GM12878 (cell line): Measurements from ENCODE around the gene CA9. TPM values are rescaled to one million over a fixed set of nuclear protein-coding genes. Genes with fewer than 3 reads are reported as not detected.
A peak's percentile ranks its signal among the peaks of the same experiment; 100 is the strongest.

Experiments
- ATAC-seq: fragments of 200-7000 bp; cut with Tn5 transposase; 3 replicates; pipeline ENCODE4 v1.9.1; 2020; ENCODE audit warnings: mild to moderate bottlenecking, moderate library complexity
- BruUV-seq: library from RNA; stranded (reverse); fragments of 400-500 nt; replicated peaks from 2 replicates; lab custom pipeline; 2021; lab: Mats Ljungman, UMichigan
- CTCF ChIA-PET: fragments of 300-600 bp; sonication (Branson Sonifier 250); formaldehyde crosslinking; extraction: SDS; loops from one replicate; lab custom pipeline; 2021; ENCODE audit warnings: inconsistent platforms; lab: Yijun Ruan, JAX
- POLR2A ChIA-PET: fragments of 350-600 bp; formaldehyde crosslinking; extraction: SDS; loops from one replicate; lab custom pipeline; 2021; ENCODE audit warnings: inconsistent platforms; lab: Charles Lee
- RAD21 ChIA-PET: fragments of 300-600 bp; sonication (Branson Sonifier 250); formaldehyde crosslinking; loops from one replicate; lab custom pipeline; 2023; ENCODE audit warnings: antibody characterized with exemption; ENCODE audit not compliant: unreplicated experiment; lab: Charles Lee
- SMC1A ChIA-PET: fragments of 300-600 bp; sonication (Branson Sonifier 250); formaldehyde crosslinking; loops from one replicate; lab custom pipeline; 2023; ENCODE audit not compliant: unreplicated experiment, uncharacterized antibody; lab: Charles Lee
- DNase-seq: peaks from one replicate; pipeline ENCODE4 v3.0.0-alpha.2; 2011; ENCODE audit warnings: low read depth, low spot score
- FAIRE-seq: peaks from 3 replicates; lab custom pipeline; 2011; peaks lifted over from hg19 to GRCh38; lab: Jason Lieb, UNC
- H2AFZ ChIP-seq: 2 replicates; pipeline ENCODE4 v1.6.0; 2011; ENCODE audit warnings: low read depth, low read length, control low read depth; ENCODE audit not compliant: control insufficient read depth
- H3K27ac ChIP-seq: 2 replicates; pipeline ENCODE4 v1.5.1; 2011; ENCODE audit warnings: control low read depth; ENCODE audit not compliant: control insufficient read depth, insufficient read depth
- H3K27me3 ChIP-seq, 2 experiments: replicated peaks in 1 of 2; 2 replicates each; pipeline versions ENCODE4 v1.6.0 to v1.6.1; 2011; ENCODE audit warnings: low read length in 1 of 2; ENCODE audit not compliant: control insufficient read depth in 2 of 2, insufficient read depth in 2 of 2
- H3K36me3 ChIP-seq, 2 experiments: 2 replicates each; pipeline ENCODE4 v1.5.1; 2011; ENCODE audit warnings: low read length in 1 of 2; ENCODE audit not compliant: control insufficient read depth in 2 of 2, insufficient read depth in 2 of 2
- H3K4me1 ChIP-seq: 2 replicates; pipeline ENCODE4 v1.6.1; 2011; ENCODE audit warnings: mild to moderate bottlenecking, low read length, moderate library complexity, mixed read lengths; ENCODE audit not compliant: control insufficient read depth, insufficient read depth
- H3K4me2 ChIP-seq: 2 replicates; pipeline ENCODE4 v1.6.0; 2011; ENCODE audit warnings: control low read depth; ENCODE audit not compliant: control insufficient read depth, insufficient read depth
- H3K4me3 ChIP-seq: fragments of 200-600 bp; sonication (generic); 2 replicates; pipeline ENCODE4 v1.5.1; 2016
- H3K79me2 ChIP-seq: 2 replicates; pipeline ENCODE4 v1.6.0; 2011; ENCODE audit warnings: low read length; ENCODE audit not compliant: control insufficient read depth, insufficient read depth
- H3K9ac ChIP-seq: 2 replicates; pipeline ENCODE4 v1.8.0; 2011; ENCODE audit warnings: low read length, control low read depth, mixed read lengths; ENCODE audit not compliant: control insufficient read depth, insufficient read depth
- H3K9me3 ChIP-seq: replicated peaks from 3 replicates; pipeline ENCODE4 v1.5.1; 2011; ENCODE audit warnings: mild to moderate bottlenecking, low read length; ENCODE audit not compliant: control insufficient read depth, insufficient read depth
- H4K20me1 ChIP-seq: 2 replicates; pipeline ENCODE4 v1.6.0; 2011; ENCODE audit not compliant: control insufficient read depth, insufficient read depth
- CEBPB ChIP-seq, 2 experiments: fragments of 150-350 bp in 1 of 2; IDR thresholded peaks; 2 replicates each; pipeline ENCODE4 v1.6.1; 2012 to 2014; ENCODE audit warnings: low read depth in 2 of 2, low read length in 2 of 2, borderline replicate concordance in 1 of 2, inconsistent platforms in 1 of 2
- GATAD2B ChIP-seq: fragments of 450-650 bp; conservative IDR thresholded peaks from 2 replicates; pipeline ENCODE4 v1.6.1; 2017; ENCODE audit warnings: low read depth, mild to moderate bottlenecking, moderate library complexity
- IKZF1 ChIP-seq: fragments of 450-650 bp; conservative IDR thresholded peaks from 2 replicates; pipeline ENCODE4 v1.6.1; 2017; ENCODE audit warnings: antibody characterized with exemption, mild to moderate bottlenecking
- KLF5 ChIP-seq: fragments of 450-650 bp; IDR thresholded peaks from 2 replicates; pipeline ENCODE4 v1.6.1; 2014; ENCODE audit warnings: mild to moderate bottlenecking; ENCODE audit not compliant: partially characterized antibody
- MEF2B ChIP-seq: fragments of 450-650 bp; IDR thresholded peaks from 2 replicates; pipeline ENCODE4 v1.6.1; 2018; ENCODE audit warnings: mild to moderate bottlenecking, moderate library complexity; ENCODE audit not compliant: partially characterized antibody, poor library complexity, severe bottlenecking
- TCF12 ChIP-seq: IDR thresholded peaks from 2 replicates; pipeline ENCODE4 v1.6.1; 2011; ENCODE audit warnings: low read depth, mild to moderate bottlenecking, low read length
- WGBS: methylation state at CpG from one replicate; pipeline ENCODE4 v1.1.6; 2016; ENCODE audit warnings: low lambda C conversion rate; ENCODE audit not compliant: insufficient replicate concordance, insufficient coverage; ENCODE audit errors: missing lambda C conversion rate; 5-methylcytosine and 5-hydroxymethylcytosine counted together
- in situ Hi-C: fragments of 300-500 bp; cut with MboI; formaldehyde crosslinking; loops from 9 replicates; pipeline ENCODE4 v1.14.3; 2018; ENCODE audit warnings: mixed read lengths
- intact Hi-C: fragments of 100-400 bp; cut with micrococcal nuclease; formaldehyde crosslinking; loops from one replicate; pipeline ENCODE4 v1.14.2; 2022; ENCODE audit not compliant: unreplicated experiment
- polyA plus RNA-seq, 11 experiments: library from polyadenylated mRNA; depleted of rRNA in 4 of 11; unstranded in 6 of 11; stranded (reverse) in 5 of 11; fragments of >200 nt; fragmentation: Nextera tagmentation in 4 of 11; fragmentation: Illumina TruSeq in 1 of 11; extraction: Ambion mirVana in 4 of 11; extraction: Trizol in 1 of 11; gene quantifications; 1 replicate in 1 of 11; 2 replicates in 10 of 11; pipeline versions ENCODE4 v1.2.1 to v1.2.3, GENCODE V29; 2011 to 2016; ENCODE audit warnings: inconsistent platforms in 2 of 11, missing spikeins in 2 of 11, low read depth in 1 of 11
- total RNA-seq, 4 experiments: library from RNA; depleted of rRNA in 3 of 4; stranded (reverse); fragments of >200 nt in 3 of 4; fragmentation: Illumina TruSeq in 1 of 4; extraction: Trizol in 1 of 4; gene quantifications; 2 replicates each; pipeline versions ENCODE4 v1.2.1 to v1.2.3, GENCODE V29; 2013 to 2021
- TF ChIP-seq, protein P1 (sequence below): fragments of 450-650 bp; IDR thresholded peaks from 2 replicates; pipeline ENCODE4 v1.6.1; 2016; ENCODE audit warnings: mild to moderate bottlenecking
- TF ChIP-seq, protein P2 (sequence below): IDR thresholded peaks from 2 replicates; pipeline ENCODE4 v1.6.1; 2011; ENCODE audit warnings: mild to moderate bottlenecking, low read depth, low read length, moderate library complexity; ENCODE audit not compliant: insufficient replicate concordance

CA9 gene
- total and polyA plus RNA-seq, 10 of the 15 experiments (the other 5 are each of a cell fraction or from before 2014, with no cell fraction given) = 0.53 to 6.6 (median 1.2) TPM

DNA sequence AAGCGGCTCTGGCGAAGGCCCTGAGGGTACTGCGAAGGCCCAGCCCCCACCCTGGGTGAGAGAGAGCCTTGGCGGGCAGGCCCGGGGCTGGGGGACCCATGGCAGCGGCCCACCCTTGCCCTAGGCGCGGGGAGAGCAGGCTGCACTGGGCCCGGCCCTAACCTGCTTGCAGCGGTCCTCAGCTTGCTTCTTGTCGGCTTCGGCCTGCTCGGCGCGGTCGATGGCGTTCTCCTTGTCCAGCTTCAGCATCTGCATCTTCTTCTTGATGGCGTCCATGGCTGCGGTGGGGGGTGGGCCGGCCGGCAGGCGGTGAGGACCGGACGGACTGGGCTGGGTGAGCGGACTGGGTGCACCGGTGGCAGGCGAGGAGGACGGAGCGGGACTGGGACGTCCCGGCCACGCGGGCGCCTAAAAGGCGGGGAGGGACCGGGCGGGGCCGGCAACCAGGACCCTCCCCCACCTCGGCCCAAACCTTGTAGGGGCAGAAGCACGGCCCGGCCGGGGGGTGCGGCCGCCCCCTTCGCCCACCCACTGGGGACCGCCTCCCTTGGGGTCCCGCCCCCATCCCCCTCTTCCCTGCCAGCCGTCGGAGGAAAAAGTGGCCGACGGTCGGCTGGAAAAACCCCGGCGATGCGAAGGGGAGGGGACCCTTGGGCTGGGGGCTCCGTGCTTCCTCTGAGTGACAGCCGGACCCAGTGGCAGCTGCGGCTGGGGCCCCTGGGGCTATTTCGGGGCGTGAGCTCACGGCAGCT, 16.0 kb downstream of the CA9 start, which contains the start of gene TPM2:
Gene TPM2, minus strand, starts transcription at position 384 of the 752 bp plus-strand sequence. Its CDS starts 108 bp downstream, at position 276.
- POLR2A ChIA-PET = interaction anchor here (0.6 to 2.7 kb wide), 7 partner anchors 18 to 73 kb away, joined by 3 to 13 read pairs (median 4); no protein-coding TSS in a partner anchor
- peak within 1 kb of the TSS; percentile 53 for H3K9ac ChIP-seq
- H3K4me3 ChIP-seq = peak within 1 kb of the TSS; percentile 87
- peak; percentile 30 for ATAC-seq
- CTCF ChIA-PET = interaction anchor here (0.9 to 15.2 kb wide), 6 partner anchors 28 to 86 kb away, joined by 3 to 227 read pairs (median 5); partner anchors contain the start of genes ARHGEF39, CCDC107 and RMRP
- FAIRE-seq = no peak
- no peaks in the 10 kb centered on the region for H4K20me1 ChIP-seq
- H3K36me3 ChIP-seq = no peaks in the 10 kb centered on the region
- RAD21 ChIA-PET = interaction anchor here (1.5 to 2.0 kb wide), 2 partner anchors 25 to 42 kb away, joined by 5 to 7 read pairs; no protein-coding TSS in a partner anchor
- SMC1A ChIA-PET = interaction anchor here (1.4 kb wide), 1 partner anchor 38 kb away, joined by 4 read pairs; no protein-coding TSS in a partner anchor
- TF ChIP-seq GATAD2B = 0 out of 2 replicates have a peak, but pooled peaks have one; percentile 3
- no peak for TF ChIP-seq KLF5
- peak; percentile 44 for TF ChIP-seq IKZF1
- TF ChIP-seq, protein P1, sequence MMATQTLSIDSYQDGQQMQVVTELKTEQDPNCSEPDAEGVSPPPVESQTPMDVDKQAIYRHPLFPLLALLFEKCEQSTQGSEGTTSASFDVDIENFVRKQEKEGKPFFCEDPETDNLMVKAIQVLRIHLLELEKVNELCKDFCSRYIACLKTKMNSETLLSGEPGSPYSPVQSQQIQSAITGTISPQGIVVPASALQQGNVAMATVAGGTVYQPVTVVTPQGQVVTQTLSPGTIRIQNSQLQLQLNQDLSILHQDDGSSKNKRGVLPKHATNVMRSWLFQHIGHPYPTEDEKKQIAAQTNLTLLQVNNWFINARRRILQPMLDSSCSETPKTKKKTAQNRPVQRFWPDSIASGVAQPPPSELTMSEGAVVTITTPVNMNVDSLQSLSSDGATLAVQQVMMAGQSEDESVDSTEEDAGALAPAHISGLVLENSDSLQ = peak; percentile 89
- TF ChIP-seq MEF2B = peak; percentile 48
- TF ChIP-seq CEBPB (IDR thresholded peaks at IDR 0.05; ENCODE audit: borderline replicate concordance in 1 of 2, low read depth in 2 of 2, low read length in 2 of 2) = no peak
- TF ChIP-seq, protein P2, sequence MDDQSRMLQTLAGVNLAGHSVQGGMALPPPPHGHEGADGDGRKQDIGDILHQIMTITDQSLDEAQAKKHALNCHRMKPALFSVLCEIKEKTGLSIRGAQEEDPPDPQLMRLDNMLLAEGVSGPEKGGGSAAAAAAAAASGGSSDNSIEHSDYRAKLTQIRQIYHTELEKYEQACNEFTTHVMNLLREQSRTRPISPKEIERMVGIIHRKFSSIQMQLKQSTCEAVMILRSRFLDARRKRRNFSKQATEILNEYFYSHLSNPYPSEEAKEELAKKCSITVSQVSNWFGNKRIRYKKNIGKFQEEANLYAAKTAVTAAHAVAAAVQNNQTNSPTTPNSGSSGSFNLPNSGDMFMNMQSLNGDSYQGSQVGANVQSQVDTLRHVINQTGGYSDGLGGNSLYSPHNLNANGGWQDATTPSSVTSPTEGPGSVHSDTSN = peak; percentile 68
- peak; percentile 16; the same call in 1 of the 2 replicates for TF ChIP-seq TCF12
- WGBS = 70% methylated on average over 33 of the region's 61 CpGs
- no TSS peak for BruUV-seq
- H3K27ac ChIP-seq = no peak within 1 kb of the TSS
- in situ Hi-C loops = no loop called here
- no peaks in the 10 kb centered on the region; the same call in 1 of the 2 replicates for H3K79me2 ChIP-seq
- no peaks in the 10 kb centered on the region for H3K9me3 ChIP-seq
- DNase-seq = no peak
- H3K4me2 ChIP-seq = peak within 1 kb of the TSS; percentile 90
- no peaks in the 10 kb centered on the region; a peak in 1 of 4 replicates for H3K27me3 ChIP-seq
- peak within 1 kb of the TSS; percentile 79 for H2AFZ ChIP-seq
- intact Hi-C loops = no loop called here
- peaks cover 3% of the 10 kb centered on the region; the same call in 1 of the 2 replicates for H3K4me1 ChIP-seq
